Prostate gland (tissue), 2 donors: ENCODE data around the gene GNAI3. TPM values are rescaled to one million over a fixed set of nuclear protein-coding genes. Genes with fewer than 3 reads are reported as not detected.

Experiments
- DNase-seq: peaks from one replicate; pipeline ENCODE4 v3.0.0-alpha.2; 2019; ENCODE audit warnings: low spot score
- H3K27ac ChIP-seq, 2 donors: fragments of 200-600 bp; sonication (generic); 2 replicates each; pipeline ENCODE4 v1.5.1; 2017 to 2019
- H3K27me3 ChIP-seq: fragments of 200-600 bp; sonication (generic); replicated peaks from 2 replicates; pipeline ENCODE4 v1.5.1; 2019; ENCODE audit not compliant: insufficient read depth
- H3K36me3 ChIP-seq, 2 donors: fragments of 200-600 bp; sonication (generic); 1 replicate in 1 of 2; 2 replicates in 1 of 2; pipeline versions ENCODE4 v1.5.1 to v1.8.1; 2017 to 2019
- H3K4me1 ChIP-seq: fragments of 200-600 bp; sonication (generic); replicated peaks from 2 replicates; pipeline ENCODE4 v1.5.1; 2019
- H3K4me3 ChIP-seq, 2 donors: fragments of 200-600 bp; sonication (generic); 2 replicates each; pipeline ENCODE4 v1.5.1; 2017 to 2019
- H3K9me3 ChIP-seq: fragments of 200-600 bp; sonication (generic); 2 replicates; pipeline ENCODE4 v1.5.1; 2017
- POLR2A ChIP-seq: fragments of 450-650 bp; IDR thresholded peaks from one replicate; pipeline ENCODE4 v1.6.1; 2016; ENCODE audit warnings: antibody characterized with exemption, mild to moderate bottlenecking
- POLR2AphosphoS5 ChIP-seq: sonication (generic); formaldehyde crosslinking; IDR thresholded peaks from one replicate; pipeline ENCODE4 v1.6.1; 2017; ENCODE audit warnings: antibody characterized with exemption
- WGBS: methylation state at CpG from one replicate; pipeline ENCODE4 v1.1.5; 2018; 5-methylcytosine and 5-hydroxymethylcytosine counted together
- intact Hi-C: fragments of 100-400 bp; cut with DNase I; formaldehyde crosslinking; loops from one replicate; pipeline ENCODE4 v1.14.2; 2022
- total RNA-seq, 2 donors: library from RNA; depleted of rRNA; stranded (reverse); fragments of >200 nt; gene quantifications; one replicate each; pipeline ENCODE4 v1.1.0, GENCODE V29; 2016
- TF ChIP-seq, protein P1 (sequence below), 4 experiments: fragments of 200-600 bp in 2 of 4; fragments of 450-650 bp in 2 of 4; sonication (generic) in 2 of 4; IDR thresholded peaks; 1 replicate in 3 of 4; 2 replicates in 1 of 4; pipeline ENCODE4 v1.5.1; 2016 to 2019; ENCODE audit warnings: antibody characterized with exemption in 4 of 4, mild to moderate bottlenecking in 2 of 4, moderate library complexity in 2 of 4

Gene GNAI3
- total RNA-seq, 2 donors from 2014 or later: 5.1 to 5.4 TPM

DNA sequence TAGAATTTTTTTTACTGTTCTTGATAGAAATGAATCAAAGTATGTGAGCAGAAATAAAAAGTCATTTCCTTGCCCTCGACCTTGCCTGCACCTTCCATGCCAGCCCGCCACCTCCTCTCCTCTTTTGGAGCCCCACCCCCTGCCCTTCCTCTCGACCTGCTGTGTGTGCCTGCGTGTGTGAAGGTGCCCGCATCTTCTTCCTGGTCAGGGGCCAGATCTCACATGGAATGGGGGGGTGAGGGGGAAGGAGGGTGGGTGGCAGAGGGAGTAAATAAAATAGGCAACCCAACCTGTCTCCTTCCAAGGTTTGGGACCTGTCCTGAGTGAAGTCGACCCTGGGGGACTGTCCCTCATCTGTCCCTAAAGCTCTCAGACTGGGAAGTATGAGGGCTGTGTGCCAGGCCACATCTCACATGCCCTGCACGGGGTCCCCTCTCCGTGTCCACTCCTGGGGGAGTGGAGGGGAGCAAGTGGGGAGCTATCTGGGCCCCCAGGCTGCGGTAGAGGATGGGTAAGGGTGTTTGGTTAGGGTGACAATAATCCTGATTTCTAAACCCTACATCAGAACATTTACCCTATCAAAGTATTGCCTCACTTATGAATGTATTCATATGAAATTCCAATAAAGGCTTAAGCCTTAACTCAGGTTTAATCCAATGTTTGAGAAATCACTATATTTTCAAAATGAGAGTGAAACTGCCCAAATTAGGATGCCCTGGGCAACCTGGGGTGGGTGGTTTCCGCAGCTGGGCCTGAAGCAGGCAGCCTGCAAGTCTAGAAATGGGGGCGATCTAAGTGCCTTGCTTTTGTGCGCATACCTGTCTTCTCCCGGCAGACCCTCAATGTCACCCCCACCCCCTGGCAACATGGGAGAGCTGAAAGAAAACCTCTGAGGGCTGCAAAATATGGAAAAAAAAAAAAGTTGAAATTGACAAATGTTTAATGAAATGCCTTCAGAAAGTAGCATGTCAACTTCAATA, 86.6 kb downstream of the GNAI3 start:
- peak; percentile 3 for DNase-seq
- H3K4me3 ChIP-seq: no peak overlapping the region
- H3K27ac ChIP-seq: no peak overlapping the region
- no peaks in the 10 kb centered on the region for H3K27me3 ChIP-seq
- 58% methylated on average over 13 of the region's 13 CpGs for WGBS
- H3K4me1 ChIP-seq: peaks cover 14% of the 10 kb centered on the region
- intact Hi-C loops: loop anchor here (5.0 kb wide), 1 partner anchor 88 kb away; the partner anchor contains the start of gene GNAI3
- no peak for TF ChIP-seq POLR2AphosphoS5
- TF ChIP-seq, protein P1, sequence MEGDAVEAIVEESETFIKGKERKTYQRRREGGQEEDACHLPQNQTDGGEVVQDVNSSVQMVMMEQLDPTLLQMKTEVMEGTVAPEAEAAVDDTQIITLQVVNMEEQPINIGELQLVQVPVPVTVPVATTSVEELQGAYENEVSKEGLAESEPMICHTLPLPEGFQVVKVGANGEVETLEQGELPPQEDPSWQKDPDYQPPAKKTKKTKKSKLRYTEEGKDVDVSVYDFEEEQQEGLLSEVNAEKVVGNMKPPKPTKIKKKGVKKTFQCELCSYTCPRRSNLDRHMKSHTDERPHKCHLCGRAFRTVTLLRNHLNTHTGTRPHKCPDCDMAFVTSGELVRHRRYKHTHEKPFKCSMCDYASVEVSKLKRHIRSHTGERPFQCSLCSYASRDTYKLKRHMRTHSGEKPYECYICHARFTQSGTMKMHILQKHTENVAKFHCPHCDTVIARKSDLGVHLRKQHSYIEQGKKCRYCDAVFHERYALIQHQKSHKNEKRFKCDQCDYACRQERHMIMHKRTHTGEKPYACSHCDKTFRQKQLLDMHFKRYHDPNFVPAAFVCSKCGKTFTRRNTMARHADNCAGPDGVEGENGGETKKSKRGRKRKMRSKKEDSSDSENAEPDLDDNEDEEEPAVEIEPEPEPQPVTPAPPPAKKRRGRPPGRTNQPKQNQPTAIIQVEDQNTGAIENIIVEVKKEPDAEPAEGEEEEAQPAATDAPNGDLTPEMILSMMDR (IDR thresholded peaks at IDR 0.05): no peak
- TF ChIP-seq POLR2A: no peak
- H3K36me3 ChIP-seq: no peaks in the 10 kb centered on the region
- no peaks in the 10 kb centered on the region for H3K9me3 ChIP-seq

DNA sequence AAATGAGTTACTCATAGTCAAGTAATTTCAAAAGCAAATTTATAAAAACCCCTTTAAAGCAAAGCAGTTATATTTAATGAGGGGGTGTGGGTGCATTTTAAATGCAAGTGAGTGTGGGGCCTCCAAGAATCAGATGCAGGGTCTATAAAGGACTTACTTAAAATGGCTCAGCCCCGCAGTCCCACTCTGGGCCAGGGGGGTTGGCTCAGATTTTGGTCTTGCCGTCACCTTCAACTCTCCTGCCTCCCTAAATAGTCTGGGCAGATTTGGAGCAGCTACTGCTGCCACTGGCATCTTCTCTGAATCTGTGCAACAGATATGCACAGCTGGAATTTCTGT, 87.4 kb downstream of the GNAI3 start:
- Histone ChIP-seq H3K4me1 (peaks cover 14% of the 10 kb centered on the region), H3K27me3 (no peaks in the 10 kb centered on the region), H3K27ac (no peak overlapping the region), H3K36me3 (no peaks in the 10 kb centered on the region), H3K4me3 (no peak overlapping the region), H3K9me3 (no peaks in the 10 kb centered on the region)
- TF ChIP-seq, protein P1 (IDR thresholded peaks at IDR 0.05): no peak
- TF ChIP-seq POLR2A (no peak), POLR2AphosphoS5 (no peak)
- no peak for DNase-seq
- WGBS: 54% methylated on average over 2 of the region's 2 CpGs
- intact Hi-C loops: no loop called here

DNA sequence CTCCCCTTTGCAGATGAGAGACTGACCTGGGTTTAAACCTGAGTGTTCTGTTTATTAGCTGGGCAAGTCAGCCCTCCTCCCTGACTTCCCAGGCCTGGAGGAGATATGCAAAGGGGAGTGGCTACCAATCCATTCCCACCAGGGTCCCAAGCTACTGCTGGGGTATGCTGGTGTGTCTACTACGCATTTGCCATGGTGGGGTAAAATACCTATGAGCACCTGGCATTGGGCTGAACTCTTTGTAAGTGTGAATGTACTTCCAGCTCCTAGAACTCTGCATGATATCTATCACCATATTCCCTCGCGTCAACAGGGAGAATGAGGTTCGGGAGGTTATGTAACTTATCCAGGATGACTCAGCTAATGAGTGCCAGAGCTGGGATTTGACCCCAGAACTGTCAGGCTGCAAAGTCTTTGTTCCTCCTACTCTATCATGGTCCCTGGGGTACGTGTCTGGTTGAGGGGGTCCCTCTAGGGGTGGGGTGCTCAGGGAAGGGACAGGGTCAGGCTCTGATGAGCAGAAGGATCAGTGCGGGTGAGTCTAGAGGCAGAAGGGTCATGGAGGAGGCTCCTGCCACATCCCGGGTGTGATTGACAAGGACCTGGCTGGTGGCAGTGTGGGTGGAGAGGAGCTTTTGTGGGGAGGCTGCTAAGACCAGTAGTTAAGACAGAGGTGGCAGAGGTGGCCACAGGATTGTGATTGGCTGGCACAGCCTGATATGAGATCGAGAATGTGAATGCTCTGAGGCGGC, 88.0 kb downstream of the GNAI3 start:
- no peak for DNase-seq
- WGBS: 53% methylated on average over 9 of the region's 9 CpGs
- H3K27ac ChIP-seq: peak overlapping the region in 1 of 2 donors; percentile 19
- H3K4me1 ChIP-seq: peaks cover 14% of the 10 kb centered on the region
- TF ChIP-seq POLR2AphosphoS5: peak; percentile 5
- TF ChIP-seq POLR2A: no peak
- no peaks in the 10 kb centered on the region for H3K36me3 ChIP-seq
- intact Hi-C loops: no loop called here
- H3K4me3 ChIP-seq: no peak overlapping the region
- no peaks in the 10 kb centered on the region for H3K27me3 ChIP-seq
- H3K9me3 ChIP-seq: no peaks in the 10 kb centered on the region

DNA sequence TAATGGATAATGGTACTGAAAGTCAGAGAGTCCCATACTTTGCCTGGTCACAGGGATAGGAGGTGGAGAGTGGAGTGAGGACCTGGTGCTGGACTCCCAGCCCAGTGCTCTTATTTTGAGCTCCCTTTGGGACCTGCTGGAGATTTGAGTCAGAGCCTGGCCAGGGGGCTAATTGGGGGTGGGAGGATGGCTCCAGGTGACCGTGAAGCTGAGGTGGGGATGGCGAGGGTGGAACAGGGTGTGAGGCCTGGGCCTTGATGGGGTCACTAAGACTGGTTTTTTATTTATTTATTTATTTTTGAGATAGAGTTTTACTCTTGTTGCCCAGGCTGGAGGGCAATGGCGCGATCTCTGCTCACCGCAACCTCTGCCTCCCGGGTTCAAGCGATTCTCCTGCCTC, 89.0 kb downstream of the GNAI3 start:
- H3K4me1 ChIP-seq: peaks cover 8% of the 10 kb centered on the region
- H3K36me3 ChIP-seq: no peaks in the 10 kb centered on the region
- intact Hi-C loops: no loop called here
- WGBS: 97% methylated on average over 7 of the region's 7 CpGs
- no peak for DNase-seq
- H3K27me3 ChIP-seq: no peaks in the 10 kb centered on the region
- H3K4me3 ChIP-seq: no peak overlapping the region
- H3K9me3 ChIP-seq: no peaks in the 10 kb centered on the region
- H3K27ac ChIP-seq: no peak overlapping the region
- TF ChIP-seq POLR2AphosphoS5: no peak
- TF ChIP-seq, protein P1 (IDR thresholded peaks at IDR 0.05): no peak
- TF ChIP-seq POLR2A: no peak

DNA sequence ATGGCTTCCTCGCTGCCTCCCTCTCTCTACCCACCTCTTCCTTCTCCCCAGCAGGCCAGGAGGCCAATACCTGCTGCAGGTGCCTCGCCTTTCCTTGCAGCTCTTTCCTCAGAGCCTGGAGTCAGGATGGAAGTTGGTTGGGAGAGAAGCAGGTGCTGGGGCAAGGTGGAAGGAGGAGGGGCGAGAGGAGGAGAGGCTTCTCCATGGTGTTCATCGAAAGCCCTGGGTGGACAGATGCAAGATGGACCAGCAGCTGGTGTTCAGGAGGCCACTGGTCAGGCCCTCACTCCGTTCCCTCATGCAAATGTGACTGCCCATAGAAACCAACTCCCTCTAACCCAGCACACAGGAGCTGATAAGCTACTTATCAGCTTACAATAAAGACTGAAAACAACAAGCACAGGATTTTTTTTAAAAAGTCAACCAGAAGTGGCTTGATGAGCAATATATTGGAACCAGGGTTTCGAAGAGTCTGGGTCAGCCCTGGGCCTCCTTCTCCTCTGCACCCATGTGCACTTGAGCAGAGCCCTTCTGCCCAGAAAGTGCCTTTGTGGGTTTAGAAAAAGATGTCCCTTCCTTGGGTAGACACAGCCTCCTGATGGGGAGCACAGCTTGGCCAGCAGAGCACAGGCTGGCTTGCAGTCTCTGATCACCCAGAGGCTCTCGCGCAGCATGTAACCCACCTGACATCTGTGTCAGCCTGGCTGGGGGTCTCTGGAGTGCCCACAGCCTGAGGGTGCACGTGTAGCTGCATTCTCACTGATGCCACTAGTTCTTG, 90.8 kb downstream of the GNAI3 start:
- Histone ChIP-seq H3K27me3 (no peaks in the 10 kb centered on the region), H3K4me1 (no peaks in the 10 kb centered on the region), H3K4me3 (no peak overlapping the region), H3K9me3 (no peaks in the 10 kb centered on the region), H3K27ac (no peak overlapping the region), H3K36me3 (no peaks in the 10 kb centered on the region)
- intact Hi-C loops: no loop called here
- TF ChIP-seq POLR2AphosphoS5 (no peak), POLR2A (no peak)
- TF ChIP-seq, protein P1 (IDR thresholded peaks at IDR 0.05): no peak
- 87% methylated on average over 9 of the region's 9 CpGs for WGBS
- no peak for DNase-seq
